Measurements from ENCODE around the gene GMEB2. TPM values are rescaled to one million over a fixed set of nuclear protein-coding genes. Genes with fewer than 3 reads are reported as not detected.

GMEB2 gene
- total RNA-seq, 1 donor, result 27.1 TPM

- H3K27me3 ChIP-seq (ENCODE audit: insufficient read depth, low read length), result no peaks in the 10 kb centered on the region
- H3K4me3 ChIP-seq (ENCODE audit: low read length), result no peak overlapping the region
- peaks cover 21% of the 10 kb centered on the region for H3K4me1 ChIP-seq (ENCODE audit: insufficient read depth, low read length)
Observed at GRCh38 chr20:63551068-63551467, 75.8 kb downstream of the GMEB2 start.

GRCh38 chr20:63549679-63550282, 77.1 kb downstream of the GMEB2 start:
- peaks cover 21% of the 10 kb centered on the region for H3K4me1 ChIP-seq (ENCODE audit: insufficient read depth, low read length)
- H3K4me3 ChIP-seq (ENCODE audit: low read length), result no peak overlapping the region
- H3K9me3 ChIP-seq (ENCODE audit: low read depth, low read length), result no peaks in the 10 kb centered on the region
- H3K27me3 ChIP-seq (ENCODE audit: insufficient read depth, low read length), result no peaks in the 10 kb centered on the region

More at GRCh38 chr20:63551068-63551467, 75.8 kb downstream of the GMEB2 start:
- no peaks in the 10 kb centered on the region for H3K9me3 ChIP-seq (ENCODE audit: low read depth, low read length)

GRCh38 chr20:63549019-63549418, 77.9 kb downstream of the GMEB2 start:
- H3K4me3 ChIP-seq (ENCODE audit: low read length), result no peak overlapping the region
- no peaks in the 10 kb centered on the region for H3K9me3 ChIP-seq (ENCODE audit: low read depth, low read length)
- H3K4me1 ChIP-seq (ENCODE audit: insufficient read depth, low read length), result peaks cover 17% of the 10 kb centered on the region
- H3K27me3 ChIP-seq (ENCODE audit: insufficient read depth, low read length), result no peaks in the 10 kb centered on the region

- no peak overlapping the region for H3K4me3 ChIP-seq (ENCODE audit: low read length)
- H3K9me3 ChIP-seq (ENCODE audit: low read depth, low read length), result no peaks in the 10 kb centered on the region
- H3K4me1 ChIP-seq (ENCODE audit: insufficient read depth, low read length), result peaks cover 14% of the 10 kb centered on the region
- H3K27me3 ChIP-seq (ENCODE audit: insufficient read depth, low read length), result no peaks in the 10 kb centered on the region
Observed at GRCh38 chr20:63548542-63548941, 78.4 kb downstream of the GMEB2 start.

- Histone ChIP-seq H3K4me3 (ENCODE audit: low read length) (no peak within 1 kb of the TSS), H3K4me1 (ENCODE audit: insufficient read depth, low read length) (peaks cover 9% of the 10 kb centered on the region), H3K9me3 (ENCODE audit: low read depth, low read length) (no peaks in the 10 kb centered on the region), H3K27me3 (ENCODE audit: insufficient read depth, low read length) (no peaks in the 10 kb centered on the region)
Observed at GRCh38 chr20:63547725-63548480, 79.0 kb downstream of the GMEB2 start, which contains the start of gene SRMS. Gene SRMS (minus strand): TSS chr20:63547749. CDS start chr20:63547463, 286 bp downstream.

GRCh38 chr20:63546956-63547724, 79.8 kb downstream of the GMEB2 start:
- Histone ChIP-seq H3K27me3 (ENCODE audit: insufficient read depth, low read length) (no peaks in the 10 kb centered on the region), H3K4me1 (ENCODE audit: insufficient read depth, low read length) (peaks cover 2% of the 10 kb centered on the region), H3K4me3 (ENCODE audit: low read length) (no peak overlapping the region), H3K9me3 (ENCODE audit: low read depth, low read length) (no peaks in the 10 kb centered on the region)

GRCh38 chr20:63546256-63546955, 80.5 kb downstream of the GMEB2 start:
- Histone ChIP-seq H3K9me3 (ENCODE audit: low read depth, low read length) (no peaks in the 10 kb centered on the region), H3K4me1 (ENCODE audit: insufficient read depth, low read length) (no peaks in the 10 kb centered on the region), H3K27me3 (ENCODE audit: insufficient read depth, low read length) (no peaks in the 10 kb centered on the region)

GRCh38 chr20:63545814-63546213, 81.1 kb downstream of the GMEB2 start:
- H3K4me1 ChIP-seq (ENCODE audit: insufficient read depth, low read length), result no peaks in the 10 kb centered on the region

More at GRCh38 chr20:63546256-63546955, 80.5 kb downstream of the GMEB2 start:
- no peak overlapping the region for H3K4me3 ChIP-seq (ENCODE audit: low read length)

GRCh38 chr20:63544958-63545516, 81.9 kb downstream of the GMEB2 start:
- Histone ChIP-seq H3K4me3 (ENCODE audit: low read length) (no peak overlapping the region), H3K9me3 (ENCODE audit: low read depth, low read length) (no peaks in the 10 kb centered on the region), H3K27me3 (ENCODE audit: insufficient read depth, low read length) (no peaks in the 10 kb centered on the region), H3K4me1 (ENCODE audit: insufficient read depth, low read length) (no peaks in the 10 kb centered on the region)

More at GRCh38 chr20:63545814-63546213, 81.1 kb downstream of the GMEB2 start:
- Histone ChIP-seq H3K4me3 (ENCODE audit: low read length) (no peak overlapping the region), H3K27me3 (ENCODE audit: insufficient read depth, low read length) (no peaks in the 10 kb centered on the region), H3K9me3 (ENCODE audit: low read depth, low read length) (no peaks in the 10 kb centered on the region)

GRCh38 chr20:63544241-63544957, 82.5 kb downstream of the GMEB2 start:
- Histone ChIP-seq H3K9me3 (ENCODE audit: low read depth, low read length) (no peaks in the 10 kb centered on the region), H3K4me3 (ENCODE audit: low read length) (no peak overlapping the region), H3K4me1 (ENCODE audit: insufficient read depth, low read length) (no peaks in the 10 kb centered on the region), H3K27me3 (ENCODE audit: insufficient read depth, low read length) (no peaks in the 10 kb centered on the region)

GRCh38 chr20:63543733-63544132, 83.2 kb downstream of the GMEB2 start:
- Histone ChIP-seq H3K4me3 (ENCODE audit: low read length) (no peak overlapping the region), H3K4me1 (ENCODE audit: insufficient read depth, low read length) (no peaks in the 10 kb centered on the region), H3K27me3 (ENCODE audit: insufficient read depth, low read length) (no peaks in the 10 kb centered on the region), H3K9me3 (ENCODE audit: low read depth, low read length) (no peaks in the 10 kb centered on the region)

- Histone ChIP-seq H3K4me3 (ENCODE audit: low read length) (no peak overlapping the region), H3K4me1 (ENCODE audit: insufficient read depth, low read length) (peaks cover 4% of the 10 kb centered on the region), H3K9me3 (ENCODE audit: low read depth, low read length) (no peaks in the 10 kb centered on the region), H3K27me3 (ENCODE audit: insufficient read depth, low read length) (no peaks in the 10 kb centered on the region)
Observed at GRCh38 chr20:63543131-63543530, 83.8 kb downstream of the GMEB2 start.

- Histone ChIP-seq H3K4me1 (ENCODE audit: insufficient read depth, low read length) (peaks cover 8% of the 10 kb centered on the region), H3K9me3 (ENCODE audit: low read depth, low read length) (no peaks in the 10 kb centered on the region), H3K4me3 (ENCODE audit: low read length) (no peak overlapping the region), H3K27me3 (ENCODE audit: insufficient read depth, low read length) (no peaks in the 10 kb centered on the region)
Observed at GRCh38 chr20:63542696-63543095, 84.2 kb downstream of the GMEB2 start.

GRCh38 chr20:63542031-63542559, 84.8 kb downstream of the GMEB2 start:
- no peak overlapping the region for H3K4me3 ChIP-seq (ENCODE audit: low read length)
- peaks cover 14% of the 10 kb centered on the region for H3K4me1 ChIP-seq (ENCODE audit: insufficient read depth, low read length)
- no peaks in the 10 kb centered on the region for H3K9me3 ChIP-seq (ENCODE audit: low read depth, low read length)
- H3K27me3 ChIP-seq (ENCODE audit: insufficient read depth, low read length), result no peaks in the 10 kb centered on the region
